ENCODE results near the gene GUF1. TPM values are rescaled to one million over a fixed set of nuclear protein-coding genes. Genes with fewer than 3 reads are reported as not detected.

GUF1 gene
- total and polyA plus RNA-seq, 2 of the 13 experiments (the other 11 are each of a cell fraction or from before 2014, with no cell fraction given) = 10.3 to 24.6 TPM

- no peak for TF ChIP-seq HNF1A (IDR thresholded peaks at IDR 0.05; ENCODE audit: low read depth)
- TF ChIP-seq HNF1A (CRISPR knock-in tag; IDR thresholded peaks at IDR 0.05; ENCODE audit: borderline replicate concordance) = no peak
- TF ChIP-seq PBX3 (CRISPR knock-in tag; IDR thresholded peaks at IDR 0.05; ENCODE audit: borderline replicate concordance) = 0 out of 2 replicates have a peak, but pooled peaks have one; percentile 29
- TF ChIP-seq ZNF788 (CRISPR knock-in tag; IDR thresholded peaks at IDR 0.05; ENCODE audit: borderline replicate concordance) = peak; percentile 39; the same call in 1 of the 2 replicates
- TF ChIP-seq ZNF552 (CRISPR knock-in tag; IDR thresholded peaks at IDR 0.05; ENCODE audit: borderline replicate concordance) = peak; percentile 54; the same call in 1 of the 2 replicates
- peak; percentile 86 for TF ChIP-seq ZNF800 (CRISPR knock-in tag; IDR thresholded peaks at IDR 0.05)
- TF ChIP-seq AKAP8 (CRISPR knock-in tag; IDR thresholded peaks at IDR 0.05) = no peak
- TF ChIP-seq MAFG (CRISPR knock-in tag; IDR thresholded peaks at IDR 0.05) = no peak
- no peak for TF ChIP-seq CHD2 (IDR thresholded peaks at IDR 0.05; ENCODE audit: low read depth, low read length)
- TF ChIP-seq SP2 (CRISPR knock-in tag; IDR thresholded peaks at IDR 0.05) = no peak
- no peak for TF ChIP-seq ZNF160 (CRISPR knock-in tag; IDR thresholded peaks at IDR 0.05)
- TF ChIP-seq NR2F1 (CRISPR knock-in tag; IDR thresholded peaks at IDR 0.05) = no peak
- peak; percentile 35; the same call in 1 of the 2 replicates for TF ChIP-seq KAT7 (CRISPR knock-in tag; IDR thresholded peaks at IDR 0.05; ENCODE audit: borderline replicate concordance)
- TF ChIP-seq SALL1 (CRISPR knock-in tag; IDR thresholded peaks at IDR 0.05) = peak; percentile 85
- TF ChIP-seq ZFP36L1 (CRISPR knock-in tag; IDR thresholded peaks at IDR 0.05) = no peak
- no peak for TF ChIP-seq ZNF660 (CRISPR knock-in tag; IDR thresholded peaks at IDR 0.05; ENCODE audit: borderline replicate concordance, low read depth)
- TF ChIP-seq FOXO4 (CRISPR knock-in tag; conservative IDR thresholded peaks at IDR 0.05) = no peak
- TF ChIP-seq PBX2 (CRISPR knock-in tag; IDR thresholded peaks at IDR 0.05) = no peak
- peak; percentile 42 for TF ChIP-seq U2AF1 (optimal IDR thresholded peaks at IDR 0.05; ENCODE audit: low read depth, low read length)
Observed at GRCh38 chr4:44726038-44726871, 48.0 kb downstream of the GUF1 start, which contains the start of gene GNPDA2 (continued).

All from HepG2 (cell line).